Peyer's patch (tissue), 4 donors: Measurements from ENCODE around the gene HADHB.

Source experiments
- POLR2A ChIP-seq, 2 donors: fragments of 450-650 bp; IDR thresholded peaks; one replicate each; pipeline ENCODE4 v1.5.1; 2017; ENCODE audit warnings: antibody characterized with exemption in 2 of 2, mild to moderate bottlenecking in 2 of 2, moderate library complexity in 2 of 2
- TF ChIP-seq, protein P1 (sequence below), 6 experiments: fragments of 450-650 bp in 4 of 6; fragments of 200-600 bp in 2 of 6; sonication (generic) in 1 of 6; IDR thresholded peaks; one replicate each; pipeline ENCODE4 v1.5.1; 2017 to 2019; ENCODE audit warnings: antibody characterized with exemption in 6 of 6, mild to moderate bottlenecking in 3 of 6, moderate library complexity in 1 of 6

DNA sequence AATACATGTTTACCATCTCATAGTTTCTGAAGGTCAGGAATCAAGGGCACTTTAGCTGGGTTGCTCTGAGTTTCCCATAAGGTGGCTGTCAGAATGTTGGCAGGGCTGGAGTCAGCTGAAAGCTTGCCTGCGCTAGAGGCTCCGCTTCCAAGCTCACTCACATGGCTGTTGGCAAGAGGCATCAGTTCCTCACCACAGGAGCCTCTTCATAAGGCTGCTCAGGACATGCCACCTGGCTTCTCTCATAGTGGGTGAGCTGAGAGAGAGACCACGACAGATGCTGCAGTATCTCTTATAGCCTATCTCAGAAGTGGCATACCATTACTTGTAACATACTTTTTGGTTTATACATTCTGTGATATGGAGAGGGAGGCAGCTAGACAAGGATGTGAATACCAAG, 7.2 kb downstream of the HADHB start:
- no peak for TF ChIP-seq POLR2A (IDR thresholded peaks at IDR 0.05)
- TF ChIP-seq, protein P1, sequence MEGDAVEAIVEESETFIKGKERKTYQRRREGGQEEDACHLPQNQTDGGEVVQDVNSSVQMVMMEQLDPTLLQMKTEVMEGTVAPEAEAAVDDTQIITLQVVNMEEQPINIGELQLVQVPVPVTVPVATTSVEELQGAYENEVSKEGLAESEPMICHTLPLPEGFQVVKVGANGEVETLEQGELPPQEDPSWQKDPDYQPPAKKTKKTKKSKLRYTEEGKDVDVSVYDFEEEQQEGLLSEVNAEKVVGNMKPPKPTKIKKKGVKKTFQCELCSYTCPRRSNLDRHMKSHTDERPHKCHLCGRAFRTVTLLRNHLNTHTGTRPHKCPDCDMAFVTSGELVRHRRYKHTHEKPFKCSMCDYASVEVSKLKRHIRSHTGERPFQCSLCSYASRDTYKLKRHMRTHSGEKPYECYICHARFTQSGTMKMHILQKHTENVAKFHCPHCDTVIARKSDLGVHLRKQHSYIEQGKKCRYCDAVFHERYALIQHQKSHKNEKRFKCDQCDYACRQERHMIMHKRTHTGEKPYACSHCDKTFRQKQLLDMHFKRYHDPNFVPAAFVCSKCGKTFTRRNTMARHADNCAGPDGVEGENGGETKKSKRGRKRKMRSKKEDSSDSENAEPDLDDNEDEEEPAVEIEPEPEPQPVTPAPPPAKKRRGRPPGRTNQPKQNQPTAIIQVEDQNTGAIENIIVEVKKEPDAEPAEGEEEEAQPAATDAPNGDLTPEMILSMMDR (IDR thresholded peaks at IDR 0.05): no peak
